Left ventricle myocardium inferior (tissue), 1 donor: ENCODE measurements around the gene EVC. TPM values are rescaled to one million over a fixed set of nuclear protein-coding genes. Genes with fewer than 3 reads are reported as not detected.

Source experiments
- DNase-seq: peaks from one replicate; pipeline ENCODE4 v3.0.0-alpha.2; 2020
- H3K27ac ChIP-seq: fragments of 200-600 bp; replicated peaks from 2 replicates; pipeline ENCODE4 v1.8.0; 2021
- H3K27me3 ChIP-seq: fragments of 200-600 bp; 2 replicates; pipeline ENCODE4 v1.8.0; 2021; ENCODE audit warnings: low read depth
- H3K36me3 ChIP-seq: fragments of 200-600 bp; 2 replicates; pipeline ENCODE4 v1.8.0; 2021
- H3K4me1 ChIP-seq: fragments of 200-600 bp; 2 replicates; pipeline ENCODE4 v1.8.0; 2021
- H3K4me3 ChIP-seq: fragments of 200-600 bp; 2 replicates; pipeline ENCODE4 v1.8.0; 2021; ENCODE audit warnings: mild to moderate bottlenecking, moderate library complexity
- H3K9me3 ChIP-seq: fragments of 200-600 bp; replicated peaks from 2 replicates; pipeline ENCODE4 v1.8.0; 2021
- CTCF ChIP-seq: fragments of 200-600 bp; IDR thresholded peaks from 2 replicates; pipeline ENCODE4 v1.8.0; 2021; ENCODE audit warnings: antibody characterized with exemption, mild to moderate bottlenecking, borderline replicate concordance
- intact Hi-C: fragments of 100-400 bp; cut with micrococcal nuclease; formaldehyde crosslinking; loops from one replicate; pipeline ENCODE4 v1.11.0; 2022
- total RNA-seq: library from RNA; stranded (reverse); fragmentation: NEBNext Ultra II Directional; extraction: Animal tissue kit (Norgen Biotek cat#: 25700); gene quantifications from one replicate; pipeline ENCODE4 v1.2.1, GENCODE V29; 2021
- donor health status: DM: no; HTN: yes; CAD: no; lungs with severe emphysema.

Gene EVC
- total RNA-seq, 1 donor from 2014 or later, result 5.1 TPM

- Histone ChIP-seq H3K4me3 (no peak overlapping the region), H3K27ac (no peak overlapping the region), H3K27me3 (no peaks in the 10 kb centered on the region), H3K4me1 (peaks cover 11% of the 10 kb centered on the region), H3K9me3 (no peaks in the 10 kb centered on the region), H3K36me3 (peaks cover 29% of the 10 kb centered on the region)
- no peak for TF ChIP-seq CTCF
- no peak for DNase-seq
- intact Hi-C loops, result no loop called here
These were observed 35.2 kb downstream of the EVC start for GRCh38 chr4:5746250-5746649.

GRCh38 chr4:5746829-5747737 is 36.1 kb downstream of the EVC start:
- no peak for TF ChIP-seq CTCF
- no peaks in the 10 kb centered on the region for H3K9me3 ChIP-seq
- H3K27me3 ChIP-seq, result no peaks in the 10 kb centered on the region
- intact Hi-C loops, result no loop called here
- H3K27ac ChIP-seq, result peak overlapping the region; percentile 22
- H3K36me3 ChIP-seq, result peaks cover 29% of the 10 kb centered on the region
- DNase-seq, result no peak
- no peak overlapping the region for H3K4me3 ChIP-seq
- peaks cover 11% of the 10 kb centered on the region for H3K4me1 ChIP-seq

- H3K9me3 ChIP-seq, result no peaks in the 10 kb centered on the region
- no peak for TF ChIP-seq CTCF
- no peak for DNase-seq
- H3K36me3 ChIP-seq, result peaks cover 23% of the 10 kb centered on the region
- no peaks in the 10 kb centered on the region for H3K27me3 ChIP-seq
- intact Hi-C loops, result no loop called here
- peaks cover 11% of the 10 kb centered on the region for H3K4me1 ChIP-seq
- peak overlapping the region; percentile 22 for H3K27ac ChIP-seq
- H3K4me3 ChIP-seq, result no peak overlapping the region
These were observed 36.9 kb downstream of the EVC start for GRCh38 chr4:5747738-5748375.

GRCh38 chr4:5749568-5749967 is 38.6 kb downstream of the EVC start:
- no peaks in the 10 kb centered on the region for H3K9me3 ChIP-seq
- peaks cover 31% of the 10 kb centered on the region for H3K36me3 ChIP-seq
- H3K27ac ChIP-seq, result no peak overlapping the region
- H3K27me3 ChIP-seq, result no peaks in the 10 kb centered on the region
- DNase-seq, result no peak
- H3K4me1 ChIP-seq, result peaks cover 11% of the 10 kb centered on the region
- no peak overlapping the region for H3K4me3 ChIP-seq
- TF ChIP-seq CTCF, result no peak
- intact Hi-C loops, result no loop called here

GRCh38 chr4:5750052-5750945 is 39.3 kb downstream of the EVC start:
- peaks cover 11% of the 10 kb centered on the region for H3K4me1 ChIP-seq
- TF ChIP-seq CTCF, result no peak
- intact Hi-C loops, result no loop called here
- H3K9me3 ChIP-seq, result no peaks in the 10 kb centered on the region
- H3K27me3 ChIP-seq, result no peaks in the 10 kb centered on the region
- H3K4me3 ChIP-seq, result no peak overlapping the region
- no peak for DNase-seq
- H3K36me3 ChIP-seq, result peaks cover 37% of the 10 kb centered on the region
- H3K27ac ChIP-seq, result no peak overlapping the region
